Cardiac fibroblast (primary cell): Measurements from ENCODE around the gene GNG12.

ENCODE experiments used
- DNase-seq, 2 donors: peaks; one replicate each; pipeline versions ENCODE4 v3.0.0 to v3.0.0-alpha.2; 2010; ENCODE audit warnings: low read depth in 2 of 2
- H3K4me3 ChIP-seq, 2 donors: replicated peaks in 1 of 2; 1 replicate in 1 of 2; 2 replicates in 1 of 2; pipeline ENCODE4 v1.5.1; 2011; ENCODE audit warnings: low read depth in 2 of 2, low read length in 2 of 2, mild to moderate bottlenecking in 2 of 2, moderate library complexity in 1 of 2
- TF ChIP-seq, protein P1 (sequence below): IDR thresholded peaks from one replicate; pipeline ENCODE4 v1.5.1; 2011; ENCODE audit warnings: low read depth, mild to moderate bottlenecking, low read length, inconsistent platforms

The GNG12 gene

DNA sequence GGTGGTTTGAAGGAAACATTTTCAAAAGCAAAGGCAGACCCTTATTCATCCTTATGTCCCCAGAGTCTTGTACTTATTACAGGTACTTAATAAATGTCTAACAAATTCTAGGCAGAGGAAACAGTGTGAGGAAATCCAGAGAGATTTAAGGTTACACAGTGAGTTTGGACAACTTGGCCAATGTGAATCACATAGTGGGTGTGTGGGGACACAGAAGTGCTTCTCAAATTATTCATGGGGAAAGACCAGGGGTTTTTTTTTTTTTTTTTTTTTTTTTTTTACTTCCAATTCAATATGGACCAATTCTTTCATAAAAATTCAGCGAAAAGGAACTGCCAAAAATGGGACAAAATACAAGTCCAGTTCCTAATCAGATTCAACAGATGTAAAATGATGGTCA lies 15.1 kb downstream of the GNG12 start:
- TF ChIP-seq, protein P1, sequence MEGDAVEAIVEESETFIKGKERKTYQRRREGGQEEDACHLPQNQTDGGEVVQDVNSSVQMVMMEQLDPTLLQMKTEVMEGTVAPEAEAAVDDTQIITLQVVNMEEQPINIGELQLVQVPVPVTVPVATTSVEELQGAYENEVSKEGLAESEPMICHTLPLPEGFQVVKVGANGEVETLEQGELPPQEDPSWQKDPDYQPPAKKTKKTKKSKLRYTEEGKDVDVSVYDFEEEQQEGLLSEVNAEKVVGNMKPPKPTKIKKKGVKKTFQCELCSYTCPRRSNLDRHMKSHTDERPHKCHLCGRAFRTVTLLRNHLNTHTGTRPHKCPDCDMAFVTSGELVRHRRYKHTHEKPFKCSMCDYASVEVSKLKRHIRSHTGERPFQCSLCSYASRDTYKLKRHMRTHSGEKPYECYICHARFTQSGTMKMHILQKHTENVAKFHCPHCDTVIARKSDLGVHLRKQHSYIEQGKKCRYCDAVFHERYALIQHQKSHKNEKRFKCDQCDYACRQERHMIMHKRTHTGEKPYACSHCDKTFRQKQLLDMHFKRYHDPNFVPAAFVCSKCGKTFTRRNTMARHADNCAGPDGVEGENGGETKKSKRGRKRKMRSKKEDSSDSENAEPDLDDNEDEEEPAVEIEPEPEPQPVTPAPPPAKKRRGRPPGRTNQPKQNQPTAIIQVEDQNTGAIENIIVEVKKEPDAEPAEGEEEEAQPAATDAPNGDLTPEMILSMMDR, result no peak
- DNase-seq, result peak in 1 of 2 donors; percentile 36
- no peak overlapping the region for H3K4me3 ChIP-seq

DNA sequence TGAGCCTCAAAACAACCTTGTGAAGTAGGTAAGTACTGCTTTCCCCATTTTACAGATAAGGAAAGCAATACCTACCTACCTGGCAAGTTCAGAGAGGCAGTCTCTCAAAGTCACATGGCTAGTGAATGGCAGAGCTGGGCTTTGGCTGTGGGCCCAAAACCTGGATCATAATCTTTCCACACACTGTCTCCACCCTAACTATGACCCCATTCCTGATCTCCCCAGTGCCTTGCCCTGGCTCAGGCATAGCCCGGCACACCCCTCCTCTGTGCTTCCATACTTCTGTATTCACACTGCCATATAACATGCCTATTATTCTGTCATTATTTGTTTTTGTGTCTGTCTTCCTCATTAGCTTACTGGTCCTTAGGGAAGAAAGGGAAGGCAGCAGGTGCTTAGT lies 15.9 kb downstream of the GNG12 start:
- DNase-seq, result no peak
- no peak overlapping the region for H3K4me3 ChIP-seq
- TF ChIP-seq, protein P1, result no peak

DNA sequence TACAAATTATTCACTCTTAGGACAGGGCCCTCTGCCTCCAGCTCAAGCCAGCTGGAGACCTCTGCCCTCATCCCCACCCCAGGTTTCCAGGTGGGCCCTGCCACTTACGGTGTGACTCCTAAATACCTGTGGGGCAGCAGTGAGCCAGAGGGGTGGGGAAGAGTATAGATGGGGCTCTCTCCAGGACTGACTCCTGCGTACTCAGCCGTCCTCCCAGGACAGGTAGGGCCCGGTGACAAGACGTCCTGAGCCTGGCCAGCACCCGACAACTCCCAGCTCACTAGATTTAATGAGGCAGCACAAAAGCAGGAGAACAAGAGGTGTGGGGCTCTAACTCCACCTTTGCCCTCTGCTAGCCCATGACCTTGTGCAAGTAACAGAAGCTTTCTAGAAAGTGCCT lies 16.8 kb downstream of the GNG12 start:
- TF ChIP-seq, protein P1, result no peak
- DNase-seq, result no peak
- no peak overlapping the region for H3K4me3 ChIP-seq

DNA sequence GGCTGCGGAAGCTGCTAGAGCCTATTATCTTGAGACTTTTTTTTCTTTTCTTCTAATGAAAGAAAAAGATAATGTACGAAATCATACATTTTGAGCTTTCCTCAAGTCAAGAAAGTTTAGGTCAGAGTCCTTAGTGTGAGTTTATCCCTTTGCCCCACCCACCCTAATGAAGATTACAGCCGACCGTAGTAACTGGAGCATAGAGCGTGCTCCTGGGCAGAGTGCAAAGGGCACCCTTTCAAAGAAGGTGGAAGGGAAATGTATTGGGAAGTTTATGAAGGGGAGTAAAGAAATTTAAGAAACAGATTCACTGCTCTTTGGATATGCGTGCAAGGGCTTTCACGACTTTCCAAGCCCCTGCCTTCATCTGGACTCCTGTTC lies 17.2 kb downstream of the GNG12 start:
- TF ChIP-seq, protein P1, result no peak
- H3K4me3 ChIP-seq, result no peak overlapping the region
- DNase-seq, result no peak

DNA sequence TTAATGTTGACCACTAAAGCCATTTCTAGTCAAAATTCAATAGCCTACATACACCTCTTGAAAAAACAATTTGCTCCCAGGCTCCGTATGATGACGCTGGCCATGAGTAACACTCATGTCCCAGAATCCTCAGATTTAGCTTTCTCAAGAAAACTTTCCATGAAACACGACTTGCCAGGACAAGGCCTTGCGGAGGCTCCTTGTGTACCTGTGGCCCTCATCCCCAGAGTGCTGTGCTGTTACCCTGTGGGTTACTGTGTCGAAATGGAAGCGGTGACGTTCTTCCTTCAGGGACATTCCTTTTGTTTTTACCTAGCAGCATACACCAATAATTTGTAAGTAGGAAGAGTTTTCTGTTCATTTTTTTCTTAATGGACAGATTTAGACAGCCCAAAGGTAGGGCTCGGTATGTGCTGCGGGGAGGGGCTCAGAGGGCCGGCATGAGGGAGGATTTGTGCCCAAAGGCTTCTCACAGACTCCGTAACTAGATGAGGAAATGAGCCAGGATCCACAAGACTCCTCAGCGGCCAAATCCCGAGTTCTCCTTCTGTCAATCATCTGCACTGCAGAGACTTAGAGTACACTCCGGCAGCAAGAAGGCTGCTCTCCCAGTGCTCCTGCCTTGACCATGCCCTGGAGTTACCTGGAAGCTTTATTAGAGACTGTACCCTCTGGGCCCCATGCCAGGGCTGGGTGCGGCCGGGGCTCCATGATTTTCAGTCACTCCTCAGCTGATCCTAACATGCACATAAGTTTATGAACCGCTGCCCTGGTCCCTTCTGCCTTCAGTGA lies 17.8 kb downstream of the GNG12 start:
- no peak for DNase-seq
- TF ChIP-seq, protein P1, result no peak
- no peak overlapping the region for H3K4me3 ChIP-seq

DNA sequence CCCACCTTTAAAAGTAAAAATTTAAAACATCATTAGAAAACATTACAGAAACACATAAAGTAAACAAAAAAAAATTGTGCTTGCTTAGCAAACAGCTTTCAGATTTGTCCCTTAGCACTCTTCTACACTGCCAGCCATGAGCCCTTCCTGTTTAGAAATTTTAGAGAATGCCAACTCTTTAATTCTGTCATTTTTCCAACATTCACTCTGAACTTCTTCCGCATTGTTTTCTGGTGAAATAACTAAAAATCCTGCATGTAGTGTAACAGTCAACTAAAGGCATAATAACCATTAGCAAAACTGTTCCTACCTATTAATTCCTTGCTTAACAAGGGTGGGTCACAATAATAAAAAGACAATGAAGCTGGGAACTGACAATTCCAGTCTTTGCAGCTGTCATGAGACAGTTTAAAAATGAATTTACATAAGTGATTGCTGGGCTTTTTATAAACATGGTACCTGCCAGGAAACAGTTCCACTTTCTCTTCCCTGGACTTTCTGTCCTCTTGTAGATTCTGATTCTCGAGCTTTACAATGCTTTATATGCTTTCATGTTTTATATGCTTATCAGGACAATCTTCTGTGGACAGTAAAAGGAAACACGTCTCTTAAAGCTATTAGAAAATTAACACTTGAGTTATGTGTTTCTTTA lies 19.0 kb downstream of the GNG12 start:
- TF ChIP-seq, protein P1, result no peak
- peak; percentile 47 to 49 for DNase-seq
- H3K4me3 ChIP-seq, result no peak overlapping the region
